A172 (cell line): ENCODE data around the gene CPSF4L. TPM values are rescaled to one million over a fixed set of nuclear protein-coding genes. Genes with fewer than 3 reads are reported as not detected.
"Not testable (repeated sequence)": the region's sequence is repeated elsewhere in the genome, so short reads cannot be mapped to it uniquely, and the experiment has no call there.

ENCODE experiments used
- DNase-seq: peaks from one replicate; pipeline ENCODE4 v3.0.0-alpha.2; 2015; ENCODE audit warnings: low spot score
- total RNA-seq: library from RNA; depleted of rRNA; stranded (reverse); fragments of >200 nt; shearing (Covaris generic); gene quantifications from 2 replicates; pipeline ENCODE4 v1.2.3, GENCODE V29; 2014; rRNA removed

CPSF4L gene
- total RNA-seq: not detected in 2 replicates

- no peak for DNase-seq
Measured at GRCh38 chr17:73261617-73261951, at the start of gene CPSF4L. TSS of gene CPSF4L (minus strand) at chr17:73261880. CDS start at chr17:73261818, 62 bp downstream.

GRCh38 chr17:73311428-73311780, 49.7 kb upstream of the CPSF4L start:
- DNase-seq: no peak

- peak; percentile 59 for DNase-seq
Measured at GRCh38 chr17:73309727-73310596, 48.3 kb upstream of the CPSF4L start.

GRCh38 chr17:73308959-73309358, 47.3 kb upstream of the CPSF4L start:
- not testable (repeated sequence) for DNase-seq

GRCh38 chr17:73308017-73308823, 46.5 kb upstream of the CPSF4L start:
- peak; percentile 94 for DNase-seq

- peak; percentile 57 for DNase-seq
Measured at GRCh38 chr17:73307130-73307529, 45.5 kb upstream of the CPSF4L start.

GRCh38 chr17:73305845-73306836, 44.5 kb upstream of the CPSF4L start:
- no peak for DNase-seq

GRCh38 chr17:73304971-73305812, 43.5 kb upstream of the CPSF4L start:
- DNase-seq: peak; percentile 96

GRCh38 chr17:73304438-73304837, 42.8 kb upstream of the CPSF4L start:
- DNase-seq: no peak

- DNase-seq: no peak
Measured at GRCh38 chr17:73302189-73302588, 40.5 kb upstream of the CPSF4L start.

- no peak for DNase-seq
Measured at GRCh38 chr17:73301369-73301768, 39.7 kb upstream of the CPSF4L start.

- no peak for DNase-seq
Measured at GRCh38 chr17:73300392-73300791, 38.7 kb upstream of the CPSF4L start.

- DNase-seq: no peak
Measured at GRCh38 chr17:73297934-73298861, 36.5 kb upstream of the CPSF4L start.

GRCh38 chr17:73293480-73293911, 31.8 kb upstream of the CPSF4L start:
- DNase-seq: peak; percentile 61

- DNase-seq: no peak
Measured at GRCh38 chr17:73293031-73293430, 31.4 kb upstream of the CPSF4L start.

GRCh38 chr17:73292031-73292531, 30.4 kb upstream of the CPSF4L start:
- peak; percentile 95 for DNase-seq

GRCh38 chr17:73291260-73291801, 29.7 kb upstream of the CPSF4L start:
- DNase-seq: peak; percentile 99

- no peak for DNase-seq
Measured at GRCh38 chr17:73290399-73291259, 28.9 kb upstream of the CPSF4L start.
